HepG2 (cell line): Measurements from ENCODE around the gene NOX3. TPM values are rescaled to one million over a fixed set of nuclear protein-coding genes. Genes with fewer than 3 reads are reported as not detected.

Experiments
- ATAC-seq: fragments of 200-7000 bp; cut with Tn5 transposase; 3 replicates; pipeline ENCODE4 v1.9.1; 2020; ENCODE audit warnings: mild to moderate bottlenecking, moderate library complexity
- BruUV-seq: library from RNA; stranded (reverse); fragments of 400-500 nt; replicated peaks from 2 replicates; lab custom pipeline; 2021; lab: Mats Ljungman, UMichigan
- CTCF ChIA-PET: fragments of 300-600 bp; formaldehyde crosslinking; extraction: SDS; loops from one replicate; lab custom pipeline; 2021; ENCODE audit warnings: low total read pairs, inconsistent platforms, low intra/inter-chr PET ratio; lab: Yijun Ruan, JAX
- POLR2A ChIA-PET: fragments of 350-600 bp; sonication (Branson Sonifier 250); formaldehyde crosslinking; loops from one replicate; lab custom pipeline; 2020; ENCODE audit warnings: antibody characterized with exemption, inconsistent platforms; lab: Yijun Ruan, JAX
- DNase-seq: peaks from one replicate; pipeline ENCODE4 v3.0.0-alpha.2; 2015; ENCODE audit warnings: low spot score
- FAIRE-seq: peaks from 3 replicates; lab custom pipeline; 2011; peaks lifted over from hg19 to GRCh38; lab: Jason Lieb, UNC
- H2AFZ ChIP-seq: one replicate; pipeline ENCODE4 v1.6.1; 2011; ENCODE audit warnings: low read length, inconsistent platforms
- H3K27ac ChIP-seq: fragments of 300-600 bp; 3 replicates; pipeline ENCODE4 v1.8.0; 2011; ENCODE audit warnings: mixed run types, mild to moderate bottlenecking, mixed read lengths, low read length, inconsistent platforms; ENCODE audit not compliant: insufficient read depth; ENCODE audit errors: extremely low read length
- H3K27me3 ChIP-seq, 2 experiments: fragments of 200-600 bp in 1 of 2; 2 replicates in 1 of 2; 3 replicates in 1 of 2; pipeline versions ENCODE4 v1.6.0 to v1.8.0; 2011; ENCODE audit warnings: low read length in 2 of 2, mild to moderate bottlenecking in 2 of 2, moderate library complexity in 2 of 2, inconsistent platforms in 1 of 2; ENCODE audit not compliant: insufficient read depth in 2 of 2, control insufficient read depth in 1 of 2
- H3K36me3 ChIP-seq, 2 experiments: fragments of 200-600 bp in 1 of 2; replicated peaks in 1 of 2; 2 replicates in 1 of 2; 3 replicates in 1 of 2; pipeline versions ENCODE4 v1.5.1 to v1.8.0; 2011; ENCODE audit warnings: low read length in 2 of 2, inconsistent platforms in 1 of 2; ENCODE audit not compliant: insufficient read depth in 2 of 2, control insufficient read depth in 1 of 2
- H3K4me1 ChIP-seq: 2 replicates; pipeline ENCODE4 v1.5.1; 2012; ENCODE audit warnings: low read length, inconsistent platforms; ENCODE audit not compliant: insufficient read depth
- H3K4me2 ChIP-seq: 2 replicates; pipeline ENCODE4 v1.6.0; 2011; ENCODE audit warnings: low read depth, low read length, inconsistent platforms
- H3K4me3 ChIP-seq, 3 experiments: fragments of 200-600 bp in 1 of 3; sonication (generic), shearing (Covaris generic) in 1 of 3; replicated peaks in 1 of 3; 2 replicates each; pipeline ENCODE4 v1.5.1; 2011 to 2016; ENCODE audit warnings: low read length in 3 of 3, inconsistent platforms in 2 of 3, low read depth in 2 of 3, mild to moderate bottlenecking in 2 of 3, control low read depth in 1 of 3, mixed read lengths in 1 of 3; ENCODE audit not compliant: insufficient read depth in 1 of 3
- H3K79me2 ChIP-seq: one replicate; pipeline ENCODE4 v1.6.1; 2011; ENCODE audit warnings: low read length, inconsistent platforms; ENCODE audit not compliant: insufficient read depth
- H3K9ac ChIP-seq: 2 replicates; pipeline ENCODE4 v1.6.0; 2011; ENCODE audit warnings: mild to moderate bottlenecking, low read depth, low read length, inconsistent platforms; ENCODE audit not compliant: insufficient read depth
- H3K9me3 ChIP-seq: 2 replicates; pipeline ENCODE4 v1.5.1; 2012; ENCODE audit warnings: mild to moderate bottlenecking, low read length
- H4K20me1 ChIP-seq: 2 replicates; pipeline ENCODE4 v1.6.0; 2011; ENCODE audit warnings: inconsistent platforms, mild to moderate bottlenecking, low read length, moderate library complexity; ENCODE audit not compliant: insufficient read depth
- ARHGAP35 ChIP-seq: sonication (generic); formaldehyde crosslinking; IDR thresholded peaks from 2 replicates; pipeline ENCODE4 v1.9.0; 2022; ENCODE audit warnings: mild to moderate bottlenecking, inconsistent platforms, moderate library complexity, missing genetic modification reagents, borderline replicate concordance
- ATF7-NPFF ChIP-seq: sonication (generic); formaldehyde crosslinking; IDR thresholded peaks from 2 replicates; pipeline ENCODE4 v1.8.1; 2023; ENCODE audit warnings: mild to moderate bottlenecking, low read depth, missing genetic modification reagents, moderate library complexity
- MIER3 ChIP-seq: IDR thresholded peaks from 2 replicates; pipeline ENCODE4 v1.6.1; 2016; ENCODE audit warnings: missing compliant biosample characterization, borderline replicate concordance
- ZBTB1 ChIP-seq: sonication (generic); formaldehyde crosslinking; IDR thresholded peaks from 2 replicates; pipeline ENCODE4 v1.4.0; 2020; ENCODE audit warnings: missing genetic modification reagents, borderline replicate concordance
- WGBS: methylation state at CpG from one replicate; pipeline ENCODE4 v1.1.6; 2017; ENCODE audit warnings: low lambda C conversion rate; 5-methylcytosine and 5-hydroxymethylcytosine counted together
- in situ Hi-C: cut with HindIII; loops from 2 replicates; pipeline ENCODE4 v1.10.0; 2017; ENCODE audit warnings: low pct_unique_long_range_greater_than_20kb; ENCODE audit not compliant: extremely low pct_ligation_motif_present
- intact Hi-C: fragments of 100-400 bp; cut with micrococcal nuclease; formaldehyde crosslinking; loops from one replicate; pipeline ENCODE4 v1.10.0; 2022; ENCODE audit not compliant: unreplicated experiment
- polyA plus RNA-seq, 8 experiments: library from polyadenylated mRNA; depleted of rRNA in 3 of 8; stranded (reverse) in 7 of 8; unstranded in 1 of 8; fragments of >200 nt; fragmentation: Illumina TruSeq in 4 of 8; extraction: Trizol in 4 of 8; gene quantifications; 2 replicates each; pipeline versions ENCODE4 v1.2.1 to v1.2.3, GENCODE V29; 2011 to 2016; ENCODE audit warnings: low read depth in 4 of 8, missing spikeins in 1 of 8, mixed read lengths in 1 of 8; ENCODE audit not compliant: insufficient read depth in 1 of 8
- total RNA-seq, 5 experiments: library from RNA; depleted of rRNA; stranded (reverse); fragments of >200 nt; fragmentation: Illumina TruSeq; extraction: Trizol; gene quantifications; 2 replicates each; pipeline ENCODE4 v1.2.3, GENCODE V29; 2016; ENCODE audit warnings: low read depth in 1 of 5
- TF ChIP-seq, protein P1 (sequence below): IDR thresholded peaks from 2 replicates; pipeline ENCODE4 v1.4.0; 2020; ENCODE audit warnings: mild to moderate bottlenecking, missing genetic modification reagents
- TF ChIP-seq, protein P2 (sequence below): sonication (generic); formaldehyde crosslinking; IDR thresholded peaks from 2 replicates; pipeline ENCODE4 v1.5.0; 2020; ENCODE audit warnings: mild to moderate bottlenecking, missing genetic modification reagents
- TF ChIP-seq, protein P3 (sequence below): sonication (generic); formaldehyde crosslinking; IDR thresholded peaks from 2 replicates; pipeline ENCODE4 v1.4.0; 2020; ENCODE audit warnings: missing genetic modification reagents, borderline replicate concordance

NOX3 gene
- total and polyA plus RNA-seq, 2 of the 13 experiments (the other 11 are each of a cell fraction or from before 2014, with no cell fraction given), result 0.09 to 0.18 TPM

DNA sequence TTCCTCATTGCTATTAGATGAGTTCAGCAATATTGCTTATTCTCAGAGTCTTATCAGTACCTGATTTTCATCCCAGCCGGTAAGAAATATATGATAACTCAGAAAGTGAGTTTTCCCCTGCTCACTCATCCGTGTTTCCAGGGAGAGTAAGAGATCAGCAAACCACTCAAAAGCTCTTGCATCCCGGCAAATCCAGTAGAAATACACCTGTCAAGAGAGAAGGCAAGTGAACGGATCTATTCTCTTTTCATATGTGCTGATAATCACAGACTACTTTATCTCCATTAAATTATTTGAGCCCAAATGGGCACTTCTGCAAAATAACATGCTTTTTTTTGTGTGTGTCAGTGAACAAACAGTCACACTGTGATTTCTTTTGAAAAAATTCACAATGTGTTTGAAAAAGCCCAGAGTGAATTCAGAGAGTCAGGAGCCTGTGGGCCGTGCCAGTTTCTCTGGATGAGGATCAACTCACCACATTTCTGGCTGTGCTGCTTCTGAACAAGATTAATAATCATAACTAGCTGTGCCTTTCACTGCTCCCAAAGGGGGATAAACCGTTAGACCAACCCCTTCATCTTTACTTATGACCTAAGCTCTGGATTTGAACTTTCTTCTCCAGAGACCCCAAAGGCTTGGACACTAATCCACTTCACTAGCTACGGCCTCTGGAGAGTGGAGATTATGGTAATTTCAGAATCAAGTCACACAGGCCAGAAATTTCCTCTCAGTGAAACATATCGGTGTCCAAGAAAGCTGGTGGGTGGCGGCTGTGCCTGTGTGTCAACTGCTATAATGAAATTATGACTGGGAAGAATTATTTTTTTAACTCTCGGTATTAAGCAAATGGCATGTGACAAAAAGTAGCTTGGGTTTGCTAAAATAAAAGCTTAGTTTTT, 44.2 kb downstream of the NOX3 start:
- Histone ChIP-seq H3K36me3 (no peaks in the 10 kb centered on the region), H3K9ac (no peak overlapping the region), H3K27me3 (no peaks in the 10 kb centered on the region), H4K20me1 (no peaks in the 10 kb centered on the region), H3K4me3 (no peak overlapping the region), H3K4me2 (no peak overlapping the region), H3K79me2 (no peaks in the 10 kb centered on the region), H3K27ac (no peak overlapping the region), H3K9me3 (no peaks in the 10 kb centered on the region), H2AFZ (no peak overlapping the region), H3K4me1 (peaks cover 57% of the 10 kb centered on the region)
- ATAC-seq (no peak), DNase-seq (no peak), FAIRE-seq (no peak)
- TF ChIP-seq ARHGAP35 (CRISPR knock-in tag), result no peak
- TF ChIP-seq ATF7-NPFF, result no peak
- in situ Hi-C loops, result no loop called here
- CTCF ChIA-PET, result no interaction called here
- WGBS, result 97% methylated on average over 10 of the region's 10 CpGs
- intact Hi-C loops, result no loop called here
- POLR2A ChIA-PET, result interaction anchor here (0.9 to 3.3 kb wide), 5 partner anchors 9 to 83 kb away, joined by 3 to 16 read pairs (median 3); no protein-coding TSS in a partner anchor
- BruUV-seq, result no TSS peak

- H3K4me2 ChIP-seq, result no peak overlapping the region
- ChIA-PET CTCF (no interaction called here), POLR2A (interaction anchor here (2.3 to 3.3 kb wide), 2 partner anchors 10 to 80 kb away, joined by 5 to 16 read pairs; no protein-coding TSS in a partner anchor)
- H2AFZ ChIP-seq, result no peak overlapping the region
- H3K27me3 ChIP-seq, result no peaks in the 10 kb centered on the region
- H3K36me3 ChIP-seq, result no peaks in the 10 kb centered on the region
- no peak for DNase-seq
- 97% methylated on average over 4 of the region's 4 CpGs for WGBS
- H3K79me2 ChIP-seq, result no peaks in the 10 kb centered on the region
- in situ Hi-C loops, result no loop called here
- peaks cover 41% of the 10 kb centered on the region for H3K4me1 ChIP-seq
- BruUV-seq, result no TSS peak
- ATAC-seq, result no peak
- no peak for FAIRE-seq
- no peak overlapping the region for H3K27ac ChIP-seq
- intact Hi-C loops, result no loop called here
- H4K20me1 ChIP-seq, result no peaks in the 10 kb centered on the region
- no peak overlapping the region for H3K4me3 ChIP-seq
- H3K9me3 ChIP-seq, result no peaks in the 10 kb centered on the region
- no peak overlapping the region for H3K9ac ChIP-seq
- TF ChIP-seq, protein P1, sequence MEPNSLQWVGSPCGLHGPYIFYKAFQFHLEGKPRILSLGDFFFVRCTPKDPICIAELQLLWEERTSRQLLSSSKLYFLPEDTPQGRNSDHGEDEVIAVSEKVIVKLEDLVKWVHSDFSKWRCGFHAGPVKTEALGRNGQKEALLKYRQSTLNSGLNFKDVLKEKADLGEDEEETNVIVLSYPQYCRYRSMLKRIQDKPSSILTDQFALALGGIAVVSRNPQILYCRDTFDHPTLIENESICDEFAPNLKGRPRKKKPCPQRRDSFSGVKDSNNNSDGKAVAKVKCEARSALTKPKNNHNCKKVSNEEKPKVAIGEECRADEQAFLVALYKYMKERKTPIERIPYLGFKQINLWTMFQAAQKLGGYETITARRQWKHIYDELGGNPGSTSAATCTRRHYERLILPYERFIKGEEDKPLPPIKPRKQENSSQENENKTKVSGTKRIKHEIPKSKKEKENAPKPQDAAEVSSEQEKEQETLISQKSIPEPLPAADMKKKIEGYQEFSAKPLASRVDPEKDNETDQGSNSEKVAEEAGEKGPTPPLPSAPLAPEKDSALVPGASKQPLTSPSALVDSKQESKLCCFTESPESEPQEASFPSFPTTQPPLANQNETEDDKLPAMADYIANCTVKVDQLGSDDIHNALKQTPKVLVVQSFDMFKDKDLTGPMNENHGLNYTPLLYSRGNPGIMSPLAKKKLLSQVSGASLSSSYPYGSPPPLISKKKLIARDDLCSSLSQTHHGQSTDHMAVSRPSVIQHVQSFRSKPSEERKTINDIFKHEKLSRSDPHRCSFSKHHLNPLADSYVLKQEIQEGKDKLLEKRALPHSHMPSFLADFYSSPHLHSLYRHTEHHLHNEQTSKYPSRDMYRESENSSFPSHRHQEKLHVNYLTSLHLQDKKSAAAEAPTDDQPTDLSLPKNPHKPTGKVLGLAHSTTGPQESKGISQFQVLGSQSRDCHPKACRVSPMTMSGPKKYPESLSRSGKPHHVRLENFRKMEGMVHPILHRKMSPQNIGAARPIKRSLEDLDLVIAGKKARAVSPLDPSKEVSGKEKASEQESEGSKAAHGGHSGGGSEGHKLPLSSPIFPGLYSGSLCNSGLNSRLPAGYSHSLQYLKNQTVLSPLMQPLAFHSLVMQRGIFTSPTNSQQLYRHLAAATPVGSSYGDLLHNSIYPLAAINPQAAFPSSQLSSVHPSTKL (CRISPR knock-in tag), result no peak
- TF ChIP-seq MIER3, result no peak
- TF ChIP-seq ZBTB1 (CRISPR knock-in tag), result no peak
- TF ChIP-seq, protein P2, sequence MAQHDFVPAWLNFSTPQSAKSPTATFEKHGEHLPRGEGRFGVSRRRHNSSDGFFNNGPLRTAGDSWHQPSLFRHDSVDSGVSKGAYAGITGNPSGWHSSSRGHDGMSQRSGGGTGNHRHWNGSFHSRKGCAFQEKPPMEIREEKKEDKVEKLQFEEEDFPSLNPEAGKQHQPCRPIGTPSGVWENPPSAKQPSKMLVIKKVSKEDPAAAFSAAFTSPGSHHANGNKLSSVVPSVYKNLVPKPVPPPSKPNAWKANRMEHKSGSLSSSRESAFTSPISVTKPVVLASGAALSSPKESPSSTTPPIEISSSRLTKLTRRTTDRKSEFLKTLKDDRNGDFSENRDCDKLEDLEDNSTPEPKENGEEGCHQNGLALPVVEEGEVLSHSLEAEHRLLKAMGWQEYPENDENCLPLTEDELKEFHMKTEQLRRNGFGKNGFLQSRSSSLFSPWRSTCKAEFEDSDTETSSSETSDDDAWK (CRISPR knock-in tag), result no peak
- TF ChIP-seq, protein P3, sequence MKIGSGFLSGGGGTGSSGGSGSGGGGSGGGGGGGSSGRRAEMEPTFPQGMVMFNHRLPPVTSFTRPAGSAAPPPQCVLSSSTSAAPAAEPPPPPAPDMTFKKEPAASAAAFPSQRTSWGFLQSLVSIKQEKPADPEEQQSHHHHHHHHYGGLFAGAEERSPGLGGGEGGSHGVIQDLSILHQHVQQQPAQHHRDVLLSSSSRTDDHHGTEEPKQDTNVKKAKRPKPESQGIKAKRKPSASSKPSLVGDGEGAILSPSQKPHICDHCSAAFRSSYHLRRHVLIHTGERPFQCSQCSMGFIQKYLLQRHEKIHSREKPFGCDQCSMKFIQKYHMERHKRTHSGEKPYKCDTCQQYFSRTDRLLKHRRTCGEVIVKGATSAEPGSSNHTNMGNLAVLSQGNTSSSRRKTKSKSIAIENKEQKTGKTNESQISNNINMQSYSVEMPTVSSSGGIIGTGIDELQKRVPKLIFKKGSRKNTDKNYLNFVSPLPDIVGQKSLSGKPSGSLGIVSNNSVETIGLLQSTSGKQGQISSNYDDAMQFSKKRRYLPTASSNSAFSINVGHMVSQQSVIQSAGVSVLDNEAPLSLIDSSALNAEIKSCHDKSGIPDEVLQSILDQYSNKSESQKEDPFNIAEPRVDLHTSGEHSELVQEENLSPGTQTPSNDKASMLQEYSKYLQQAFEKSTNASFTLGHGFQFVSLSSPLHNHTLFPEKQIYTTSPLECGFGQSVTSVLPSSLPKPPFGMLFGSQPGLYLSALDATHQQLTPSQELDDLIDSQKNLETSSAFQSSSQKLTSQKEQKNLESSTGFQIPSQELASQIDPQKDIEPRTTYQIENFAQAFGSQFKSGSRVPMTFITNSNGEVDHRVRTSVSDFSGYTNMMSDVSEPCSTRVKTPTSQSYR (CRISPR knock-in tag), result no peak
Observed at GRCh38 chr6:155409391-155409790, 46.2 kb downstream of the NOX3 start.
